HL-60/S4 treated with phorbol 12-myristate 13-acetate at 8.2 ng/mL for 4 days and 3 days (cell line): ENCODE results near the gene NPLOC4.

ENCODE experiments used
- in situ Hi-C: fragments of 300-500 bp; cut with MboI; formaldehyde crosslinking; loops from 2 replicates; pipeline ENCODE4 v1.15.0; 2022; ENCODE audit warnings: low sequenced_read_pairs

Gene NPLOC4

GRCh38 chr17:81635973-81636504, 873 bp downstream of the NPLOC4 start:
- in situ Hi-C loops, result no loop called here

GRCh38 chr17:81635431-81635830, 1.5 kb downstream of the NPLOC4 start:
- in situ Hi-C loops, result no loop called here

GRCh38 chr17:81631482-81631881, 5.4 kb downstream of the NPLOC4 start:
- in situ Hi-C loops, result no loop called here

- in situ Hi-C loops, result no loop called here
These were observed 6.6 kb downstream of the NPLOC4 start for GRCh38 chr17:81630274-81630673.

DNA sequence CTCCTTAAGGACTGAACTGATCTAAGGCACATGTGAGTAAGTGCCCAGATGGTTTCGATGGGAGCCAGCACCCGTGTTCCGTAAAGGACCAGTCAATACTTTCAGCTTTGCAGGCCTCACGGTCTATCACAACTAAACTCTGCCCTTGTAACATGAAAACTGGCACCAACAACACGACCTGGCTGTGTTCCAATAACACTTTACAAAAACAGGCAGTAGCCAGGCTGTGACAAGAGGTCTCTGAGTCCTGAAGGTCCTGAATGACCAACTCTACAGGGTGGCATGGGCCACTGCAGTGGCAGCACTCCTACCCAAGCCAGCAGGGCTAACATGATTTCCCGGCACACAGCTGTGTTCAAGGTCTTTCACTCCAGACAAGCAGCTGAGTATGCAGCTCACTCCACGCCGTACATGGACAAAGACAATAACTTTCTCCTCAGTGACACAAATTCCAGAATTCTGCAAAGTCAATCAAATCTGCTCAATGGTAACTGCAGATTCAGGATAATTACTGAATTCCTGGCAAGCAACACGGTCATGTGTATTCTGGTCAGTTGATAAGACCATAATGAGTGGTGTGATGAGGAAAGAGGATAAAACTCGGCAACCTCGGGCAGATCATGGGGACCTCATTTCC, 15.3 kb downstream of the NPLOC4 start:
- in situ Hi-C loops, result loop anchor here (25.0 kb wide), 1 partner anchor 359 kb away; no protein-coding TSS in a partner anchor

- in situ Hi-C loops, result loop anchor here (25.0 kb wide), 1 partner anchor 356 kb away; no protein-coding TSS in a partner anchor
These were observed 18.6 kb downstream of the NPLOC4 start for GRCh38 chr17:81618307-81618706.

DNA sequence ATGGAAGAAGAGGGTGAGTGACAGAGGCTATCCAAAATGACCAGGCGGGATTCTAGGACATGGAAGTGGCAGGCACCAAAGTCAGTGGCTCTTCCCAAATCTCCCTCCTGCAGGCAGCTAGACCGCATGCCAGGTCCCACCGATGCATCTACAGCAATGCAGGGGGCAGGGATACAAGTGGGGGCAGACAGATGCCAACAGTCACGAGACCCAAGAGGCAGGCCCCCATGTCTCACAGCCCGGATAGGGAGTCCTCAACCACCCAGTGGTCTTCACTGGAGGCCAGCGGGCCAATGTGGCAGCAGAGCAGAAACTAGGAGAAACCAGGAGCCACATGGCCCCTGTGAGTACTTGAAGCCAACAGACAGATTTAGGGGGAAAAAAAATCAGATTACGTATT, 20.0 kb downstream of the NPLOC4 start:
- in situ Hi-C loops, result loop anchor here (25.0 kb wide), 1 partner anchor 355 kb away; no protein-coding TSS in a partner anchor

DNA sequence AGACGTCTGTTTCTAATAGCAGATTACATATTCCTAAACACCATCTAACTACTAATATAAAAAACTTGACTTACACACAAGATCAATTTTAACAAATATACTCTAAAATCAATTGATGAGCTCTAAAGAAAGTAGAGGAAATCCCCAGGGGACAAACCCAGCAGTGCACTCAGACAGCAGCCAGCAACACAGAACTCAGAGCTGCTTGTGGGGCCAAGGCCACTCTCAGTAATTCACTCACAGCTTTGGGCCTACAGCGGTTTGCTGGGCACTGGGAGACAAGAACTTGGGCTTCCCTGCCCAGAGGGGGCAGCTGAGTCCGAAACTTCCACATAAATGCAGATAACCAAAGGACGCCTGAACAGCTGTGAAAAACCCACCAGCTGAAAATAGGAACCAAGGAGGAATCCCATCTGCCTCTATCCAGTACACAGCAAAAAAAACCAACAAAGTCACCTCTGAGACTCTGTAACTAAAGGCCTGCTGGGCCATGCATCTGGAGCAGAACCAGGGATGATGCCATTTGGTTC, 21.4 kb downstream of the NPLOC4 start:
- in situ Hi-C loops, result loop anchor here (25.0 kb wide), 1 partner anchor 353 kb away; no protein-coding TSS in a partner anchor

GRCh38 chr17:81612172-81612970, 24.5 kb downstream of the NPLOC4 start:
- in situ Hi-C loops, result loop anchor here (25.0 kb wide), 1 partner anchor 350 kb away; no protein-coding TSS in a partner anchor

GRCh38 chr17:81609541-81610311, 27.2 kb downstream of the NPLOC4 start:
- in situ Hi-C loops, result loop anchor here (25.0 kb wide), 1 partner anchor 347 kb away; no protein-coding TSS in a partner anchor

- in situ Hi-C loops, result loop anchor here (25.0 kb wide), 1 partner anchor 346 kb away; no protein-coding TSS in a partner anchor
These were observed 28.3 kb downstream of the NPLOC4 start for GRCh38 chr17:81608605-81609004.

DNA sequence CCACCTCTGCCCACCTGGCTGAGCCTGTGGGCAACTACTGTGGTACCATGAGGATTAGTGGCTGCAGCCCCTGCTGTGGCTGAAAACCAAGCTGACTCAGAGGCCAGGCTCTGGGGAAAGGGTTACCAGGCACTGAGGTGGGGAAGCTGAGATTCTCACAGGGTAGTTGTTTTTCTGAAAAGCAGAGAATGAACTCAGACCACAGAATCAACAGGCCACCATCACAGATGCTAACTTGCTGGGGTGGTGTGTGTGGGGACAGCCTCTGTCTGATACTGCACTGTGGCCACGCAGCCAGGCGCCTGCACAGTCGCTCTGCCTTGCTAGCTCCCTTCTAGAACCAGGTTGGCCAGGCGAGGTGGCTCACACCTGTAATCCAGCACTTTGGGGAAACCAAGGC, 28.8 kb downstream of the NPLOC4 start:
- in situ Hi-C loops, result loop anchor here (25.0 kb wide), 1 partner anchor 346 kb away; no protein-coding TSS in a partner anchor

DNA sequence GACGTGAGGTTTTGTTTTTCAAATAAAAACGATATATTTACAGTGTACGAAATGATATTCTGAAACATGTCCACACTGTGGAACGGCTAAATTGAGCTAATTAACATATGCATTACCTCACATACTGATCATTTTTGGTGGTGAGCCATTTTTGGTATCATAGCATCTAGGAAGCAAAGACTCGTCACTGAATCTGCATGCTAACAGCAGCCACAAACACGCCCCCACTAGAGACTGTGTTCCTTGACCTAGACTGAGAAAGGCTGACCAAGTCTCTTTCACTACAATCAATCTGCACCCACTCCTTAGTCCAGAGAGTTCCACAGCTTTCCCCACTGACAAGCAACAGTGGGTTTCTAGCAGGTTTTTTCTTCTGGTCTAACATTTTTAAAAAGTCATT, 29.5 kb downstream of the NPLOC4 start:
- in situ Hi-C loops, result loop anchor here (25.0 kb wide), 1 partner anchor 345 kb away; no protein-coding TSS in a partner anchor

DNA sequence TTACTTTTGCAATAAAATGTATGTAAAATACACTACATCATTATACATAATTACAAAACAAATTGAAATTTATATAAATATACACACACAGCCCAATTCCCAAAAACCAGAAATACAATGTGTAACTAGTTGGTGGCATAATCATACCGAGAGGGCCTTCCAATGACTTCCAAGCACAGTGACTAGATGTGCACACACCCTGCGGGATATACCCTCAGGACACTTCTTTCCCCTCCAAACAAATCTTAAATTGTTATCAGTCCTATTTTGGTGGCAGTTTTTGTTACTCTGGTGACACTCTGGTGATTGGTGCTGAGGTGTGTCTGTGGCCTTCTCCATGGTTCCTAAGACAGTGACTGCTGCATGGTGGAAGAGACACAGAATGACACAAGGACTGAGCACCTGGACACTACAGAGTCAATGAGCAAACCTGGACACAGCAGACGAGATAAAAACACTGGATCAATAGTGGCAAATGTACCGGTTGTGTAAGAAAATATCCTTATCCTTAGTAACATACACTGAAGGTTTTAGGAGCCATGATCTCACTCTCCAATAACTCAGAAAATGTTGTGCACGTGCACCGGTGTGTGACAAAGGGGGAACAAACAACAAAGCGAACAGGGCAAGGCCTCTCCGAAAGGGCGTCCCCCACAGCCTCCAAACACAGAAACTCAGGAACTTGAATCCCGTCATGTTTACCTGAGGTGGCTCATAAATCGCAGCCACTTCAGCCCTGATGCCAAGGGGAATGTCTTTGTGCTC, 32.9 kb downstream of the NPLOC4 start:
- in situ Hi-C loops, result loop anchor here (25.0 kb wide), 1 partner anchor 342 kb away; no protein-coding TSS in a partner anchor

DNA sequence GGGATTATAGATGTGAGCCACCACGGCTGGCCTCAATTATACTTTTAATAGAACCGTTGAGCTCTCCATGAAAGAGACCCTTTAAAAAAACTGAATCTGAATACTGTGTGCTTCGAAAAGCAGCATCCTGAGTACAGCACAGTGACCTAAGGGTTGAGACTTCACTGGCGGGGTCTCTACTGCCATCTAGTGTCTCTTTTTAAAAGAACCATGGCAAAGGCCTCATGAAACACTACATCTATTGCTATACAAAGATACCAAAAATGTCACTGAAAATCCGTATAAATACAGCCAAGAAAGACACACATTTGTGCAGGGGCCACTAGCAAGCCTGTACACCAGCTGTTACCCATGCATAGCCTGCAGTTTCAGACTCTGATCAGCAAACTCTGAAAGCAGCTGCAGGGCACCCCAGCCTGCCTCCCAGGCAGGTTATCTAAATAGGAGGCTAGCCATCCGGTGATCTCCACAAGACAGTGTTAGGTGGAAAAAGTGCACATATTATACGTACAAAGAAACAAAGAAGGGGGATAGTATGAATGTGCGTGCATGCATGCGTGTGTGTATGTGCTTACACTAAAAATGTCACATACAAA, 35.3 kb downstream of the NPLOC4 start:
- in situ Hi-C loops, result loop anchor here (25.0 kb wide), 1 partner anchor 339 kb away; no protein-coding TSS in a partner anchor

DNA sequence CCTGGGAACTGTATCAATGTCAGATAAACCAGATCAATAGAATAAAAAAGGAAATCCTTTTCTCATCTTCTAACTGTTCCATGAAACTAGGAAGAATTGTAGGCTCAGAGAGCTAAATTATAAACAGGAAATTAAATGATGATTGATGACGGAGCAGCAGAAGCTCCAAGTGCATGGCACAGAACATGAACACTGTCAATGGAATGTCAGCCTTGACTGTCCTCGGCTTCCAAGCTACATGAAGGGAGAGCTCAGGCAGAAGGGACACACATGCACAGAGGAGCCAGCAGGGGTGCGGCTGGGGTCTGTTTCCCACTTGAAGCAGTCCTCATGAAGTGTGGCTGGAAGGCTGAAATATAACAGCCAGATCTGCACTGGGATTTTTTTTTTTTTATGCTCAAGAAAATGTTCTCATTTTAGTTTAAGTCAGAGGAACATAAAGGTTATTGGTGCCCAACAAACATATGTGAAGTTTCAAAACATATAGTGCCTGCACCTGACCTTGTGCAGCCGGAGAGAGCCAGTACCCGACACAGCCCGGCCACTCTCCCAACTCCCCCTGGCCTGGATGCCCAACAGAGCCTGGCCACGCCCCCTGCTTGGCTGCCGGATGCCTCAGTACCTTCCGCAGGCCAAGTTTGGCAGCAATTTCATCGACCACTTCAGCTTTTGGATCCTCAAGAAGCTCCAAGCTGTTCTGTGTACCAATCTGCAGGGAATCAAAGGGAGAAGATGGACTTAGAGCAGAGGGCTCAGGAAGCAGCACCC, 37.0 kb downstream of the NPLOC4 start:
- in situ Hi-C loops, result loop anchor here (25.0 kb wide), 1 partner anchor 338 kb away; no protein-coding TSS in a partner anchor

DNA sequence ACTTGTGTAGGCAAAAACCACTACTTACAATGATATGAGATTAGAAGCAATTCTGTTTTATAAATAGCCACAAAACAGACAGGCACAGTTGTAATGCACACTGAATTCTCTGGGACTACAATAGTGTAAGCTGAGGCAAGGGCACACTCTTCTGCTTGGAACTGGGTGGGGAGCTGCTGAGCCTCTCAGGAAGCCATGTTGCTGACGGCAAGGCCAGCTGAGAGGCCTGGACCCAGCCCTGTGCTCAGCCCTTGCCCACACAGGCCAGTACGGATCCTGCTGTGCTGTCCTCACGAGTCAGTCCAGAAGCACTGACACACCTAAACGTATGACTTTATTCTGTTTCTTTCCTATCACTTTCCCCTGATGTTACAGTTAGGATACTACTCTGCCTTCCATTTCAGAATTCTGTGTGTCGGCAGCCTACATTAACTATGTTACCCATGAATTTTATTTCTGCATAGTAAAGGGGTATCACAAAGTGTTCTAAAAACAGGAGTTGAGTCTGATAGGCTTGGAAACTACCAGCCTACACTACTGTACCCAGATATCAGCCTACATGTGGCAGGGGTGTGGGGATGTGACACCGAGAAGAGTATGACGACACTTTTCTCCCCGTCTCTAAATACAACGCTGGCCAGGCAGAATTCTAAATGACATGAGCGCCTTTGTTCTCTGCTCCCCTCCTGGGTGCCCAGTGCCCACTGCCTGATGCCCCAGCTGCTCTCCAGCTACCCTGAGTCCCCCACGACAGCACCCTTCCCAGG, 43.6 kb downstream of the NPLOC4 start:
- in situ Hi-C loops, result no loop called here

DNA sequence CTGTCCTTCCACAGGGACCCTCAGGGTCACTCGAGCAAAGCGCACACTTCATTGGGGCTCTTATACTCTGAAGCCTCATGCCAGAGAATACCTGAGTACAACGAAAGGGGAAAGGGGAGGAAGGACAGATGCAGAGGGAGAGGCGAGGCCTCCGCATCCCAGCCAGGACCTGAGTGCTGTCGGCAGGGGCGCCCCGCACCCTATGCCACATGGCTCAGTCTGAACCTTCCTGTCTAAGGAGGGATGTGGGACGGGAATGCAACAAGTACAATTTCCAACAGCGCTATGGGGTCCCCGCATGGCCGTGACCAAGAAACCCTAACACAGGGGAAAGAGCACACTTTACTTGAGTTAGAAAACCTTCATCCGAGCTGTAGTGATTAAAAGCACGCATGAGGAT, 44.9 kb downstream of the NPLOC4 start:
- in situ Hi-C loops, result no loop called here
